T-helper 9 cell (primary cell): ENCODE measurements around the gene ROPN1L.
"Not testable (repeated sequence)": the region's sequence is repeated elsewhere in the genome, so short reads cannot be mapped to it uniquely, and the experiment has no call there.

Experiments
- DNase-seq: peaks from one replicate; pipeline ENCODE4 v3.0.0-alpha.2; 2020

The ROPN1L gene

DNA sequence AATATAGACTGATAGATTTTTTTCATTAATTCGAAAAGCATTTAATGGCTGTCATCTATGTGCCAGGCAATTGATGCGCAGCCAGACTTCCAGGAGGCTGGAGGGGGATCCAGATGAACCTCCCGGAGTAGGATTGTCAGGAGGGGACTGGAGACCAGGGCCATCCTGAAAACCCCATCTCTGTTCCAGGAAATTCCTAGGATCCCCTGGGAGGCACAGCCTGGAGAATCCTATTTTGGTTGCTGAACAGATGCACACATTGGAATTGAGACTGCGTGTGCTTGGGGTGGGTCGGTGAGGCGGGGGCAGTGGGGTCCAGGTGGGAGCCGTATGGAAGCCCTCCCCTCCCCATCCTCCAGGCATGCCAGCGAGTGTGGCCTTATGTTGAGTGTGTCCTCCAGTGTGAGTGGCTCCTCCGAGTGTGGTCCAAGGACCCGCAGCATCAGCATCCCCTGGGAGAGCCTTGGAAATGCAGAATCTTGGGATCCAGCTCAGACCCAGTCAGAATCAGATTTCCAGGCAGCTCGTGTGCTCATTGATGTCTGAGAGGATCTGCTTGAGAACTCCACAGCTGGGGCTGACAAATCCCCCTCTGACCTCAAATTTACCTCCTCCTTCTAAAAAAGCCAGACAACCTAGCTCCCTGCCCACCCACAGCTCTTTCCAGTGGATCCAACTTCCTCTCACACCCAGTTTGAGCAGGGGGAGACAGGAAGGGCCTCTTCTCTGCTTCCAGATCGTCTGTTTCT is 38.7 kb downstream of the ROPN1L start:
- no peak for DNase-seq

DNA sequence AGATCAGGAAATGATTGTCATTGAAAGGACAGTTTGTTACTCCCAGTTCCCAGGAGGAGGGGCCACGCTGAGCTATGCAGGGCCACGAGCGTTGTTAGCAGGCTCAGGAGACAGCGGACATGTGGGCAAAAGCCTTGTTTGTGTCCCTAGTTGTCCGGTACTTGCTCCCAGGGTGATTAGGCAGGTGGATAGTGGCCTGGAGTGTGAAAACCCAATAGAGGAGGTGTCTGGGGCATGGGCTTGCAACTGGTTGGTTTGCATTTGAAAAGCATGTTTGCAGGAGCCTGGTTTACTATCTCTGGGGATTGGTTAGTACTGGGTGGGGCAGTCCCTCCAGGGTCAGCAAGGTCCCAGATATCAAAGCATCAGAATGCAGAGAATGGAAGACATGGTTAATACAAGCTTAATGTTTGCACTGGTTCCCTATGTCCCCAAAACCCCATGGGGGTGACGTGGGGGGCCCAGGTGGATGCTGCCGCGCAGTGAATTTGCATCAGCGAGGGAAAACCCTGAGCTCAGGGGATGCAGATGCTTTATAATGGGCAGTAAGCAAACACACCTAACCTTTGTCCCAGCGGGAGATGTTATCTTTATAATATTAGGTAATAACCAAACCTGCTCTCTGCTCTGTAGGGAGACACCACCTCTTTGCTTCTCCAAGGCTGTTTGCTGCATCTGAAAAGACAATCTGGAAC is 39.7 kb downstream of the ROPN1L start:
- no peak for DNase-seq

DNA sequence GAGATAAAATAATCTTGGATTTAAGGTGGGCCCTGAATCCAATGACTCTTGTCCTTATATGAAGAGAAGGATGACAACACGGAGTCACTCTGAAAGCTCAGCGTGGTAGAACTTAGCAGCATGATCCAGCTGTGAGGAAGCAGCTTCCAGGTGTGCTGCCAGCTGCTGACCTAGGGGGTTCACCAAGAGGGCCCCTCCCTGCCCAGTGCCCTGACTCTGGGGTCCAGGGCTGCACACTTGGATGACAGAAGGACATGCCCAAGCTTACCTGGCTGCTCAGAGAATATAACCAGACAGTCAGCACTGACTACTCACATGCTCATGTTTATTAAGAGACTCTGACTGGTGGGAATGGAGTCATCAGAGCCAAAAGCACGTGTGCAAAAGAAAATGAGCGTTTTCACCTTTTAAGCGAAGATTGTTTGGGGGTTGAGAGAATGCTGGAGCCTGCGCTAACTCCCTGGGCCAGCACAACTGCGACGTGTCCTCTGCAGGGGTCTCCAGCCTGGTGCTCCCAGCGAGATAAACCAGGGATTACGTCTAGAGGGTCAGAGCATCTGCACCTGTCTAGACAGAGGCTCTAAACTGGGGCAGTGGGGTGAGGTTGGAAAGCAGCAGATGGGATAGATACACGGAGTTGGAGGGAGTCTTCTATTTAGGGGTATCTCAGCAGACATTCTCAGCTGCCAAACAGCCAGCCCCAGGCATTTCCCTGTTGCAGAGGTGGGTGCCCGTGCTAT is 41.3 kb downstream of the ROPN1L start:
- no peak for DNase-seq

DNA sequence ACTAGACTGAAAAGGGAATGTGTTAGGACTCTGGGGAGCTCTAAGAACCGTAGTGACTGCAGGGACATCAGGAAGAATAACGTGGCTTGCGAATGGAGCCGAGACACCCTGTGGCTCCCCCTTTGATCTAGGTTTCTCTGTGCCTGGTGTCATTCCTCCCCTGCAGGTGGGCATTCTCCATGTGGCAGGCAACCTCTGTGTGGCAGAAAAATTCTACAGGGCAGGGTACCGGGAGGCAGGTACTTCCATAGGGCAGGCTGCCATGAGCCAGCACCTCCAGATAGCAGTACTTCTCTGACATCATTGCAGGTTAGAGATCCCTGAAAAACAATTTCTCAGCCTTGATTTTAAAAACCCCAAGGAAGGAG is 43.1 kb downstream of the ROPN1L start:
- DNase-seq, result no peak

DNA sequence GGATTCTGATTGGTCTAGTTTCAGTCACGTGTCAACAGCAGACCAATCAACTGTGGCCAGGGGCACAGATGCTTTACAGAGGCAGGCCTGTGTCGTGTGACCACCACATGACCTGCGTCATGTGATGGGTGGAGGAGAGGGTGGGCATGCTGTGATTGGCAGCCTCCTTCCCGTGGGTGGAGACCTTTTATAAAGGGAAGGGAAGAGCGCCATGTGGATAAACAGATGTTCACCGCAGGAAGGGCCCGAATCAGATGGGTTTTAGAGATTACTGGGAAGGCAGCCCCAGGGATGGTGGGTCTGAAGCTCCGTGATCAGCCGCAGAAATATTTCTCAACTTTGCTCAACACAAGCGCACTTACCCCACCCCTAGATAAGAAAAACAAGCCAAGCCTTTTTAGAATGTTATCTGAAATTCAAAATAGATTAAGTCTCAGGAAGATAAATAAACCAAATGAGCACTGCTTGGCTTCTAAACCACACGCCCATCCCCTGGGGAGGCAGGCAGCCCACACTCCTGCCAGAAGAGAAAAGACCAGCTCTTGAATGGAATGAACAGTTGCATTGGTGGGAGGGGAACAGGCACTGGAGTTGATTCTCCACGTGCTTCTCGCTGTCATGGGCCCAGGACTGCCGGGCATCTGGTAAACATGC is 43.6 kb downstream of the ROPN1L start:
- DNase-seq, result no peak

DNA sequence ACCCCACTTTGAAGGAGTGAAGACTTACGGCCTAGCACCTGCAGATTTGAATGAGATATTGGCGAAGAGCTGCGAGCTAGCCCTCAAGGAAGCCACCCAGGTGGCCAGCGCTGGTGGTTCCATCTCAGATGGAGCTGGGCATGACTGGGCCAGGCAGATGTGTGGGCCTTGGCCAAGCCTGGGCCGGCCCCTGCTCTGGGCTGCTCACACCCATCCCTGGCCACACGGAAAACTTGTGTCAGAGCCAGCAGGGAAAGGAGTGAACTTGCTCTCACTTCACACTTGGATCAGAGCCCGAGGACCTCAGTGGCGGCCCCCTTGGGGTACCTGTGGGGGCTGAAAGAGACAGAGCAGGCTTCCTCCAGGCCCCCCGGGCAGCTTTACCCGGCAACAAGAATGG is 44.2 kb downstream of the ROPN1L start:
- DNase-seq, result no peak

DNA sequence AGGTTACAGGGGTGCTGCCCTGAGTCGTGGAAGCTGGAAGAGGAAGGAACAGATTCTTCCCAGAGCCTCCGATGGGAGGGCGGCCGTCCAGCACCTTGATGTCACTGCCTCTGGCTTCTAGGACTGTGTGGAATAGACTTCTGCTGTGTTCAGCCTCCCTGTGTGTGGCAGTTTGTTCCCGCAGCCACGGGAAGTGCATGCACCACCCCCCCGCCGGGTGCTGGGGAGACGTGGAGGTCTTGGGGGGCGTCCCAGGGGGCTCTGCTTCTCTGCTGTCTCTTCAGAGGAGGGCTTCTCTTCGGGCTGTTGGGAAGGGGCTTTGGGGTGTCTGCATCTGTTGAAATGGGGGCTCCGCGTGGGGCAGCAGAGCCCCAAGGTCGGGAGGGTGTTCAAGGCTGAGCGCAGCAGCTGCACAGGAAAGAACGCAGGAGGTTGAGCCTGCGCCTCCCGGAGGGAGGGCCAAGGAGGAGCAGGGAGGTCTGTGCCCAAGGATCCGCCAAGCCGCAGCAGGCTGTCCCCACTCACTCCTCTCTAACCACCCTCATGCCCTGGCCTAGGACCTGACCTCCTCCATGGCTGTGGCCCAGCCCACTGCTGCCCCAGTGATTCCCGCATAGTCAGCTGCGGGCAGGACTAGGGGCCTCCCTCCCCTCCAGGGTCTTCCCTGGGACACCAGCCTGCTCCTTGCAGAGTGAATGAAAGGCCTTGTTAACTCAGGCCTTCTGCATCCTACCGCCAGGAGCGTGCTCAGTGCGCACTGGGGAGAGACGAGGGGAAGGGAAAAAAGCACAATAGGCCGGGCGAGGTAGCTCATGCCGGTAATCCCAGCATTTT is 45.0 kb downstream of the ROPN1L start:
- no peak for DNase-seq

DNA sequence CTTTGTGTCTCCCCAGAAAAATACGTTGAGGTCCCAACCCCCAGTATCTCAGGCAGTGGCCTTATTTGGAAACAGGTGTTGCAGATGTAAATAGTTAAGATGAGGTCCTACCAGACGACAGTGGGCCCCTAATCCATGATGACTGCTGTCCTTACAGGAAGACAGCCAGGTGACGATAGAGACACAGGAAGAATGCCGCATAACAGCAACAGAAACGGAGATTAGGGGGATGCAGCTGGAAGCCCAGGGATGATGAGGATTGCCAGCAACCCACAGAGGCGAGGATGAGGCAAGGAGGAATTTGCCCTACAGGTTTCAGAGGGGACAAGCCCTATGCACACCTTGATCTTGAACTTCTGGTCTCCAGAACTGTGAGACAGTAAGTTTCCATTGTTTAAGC is 46.5 kb downstream of the ROPN1L start:
- no peak for DNase-seq

DNA sequence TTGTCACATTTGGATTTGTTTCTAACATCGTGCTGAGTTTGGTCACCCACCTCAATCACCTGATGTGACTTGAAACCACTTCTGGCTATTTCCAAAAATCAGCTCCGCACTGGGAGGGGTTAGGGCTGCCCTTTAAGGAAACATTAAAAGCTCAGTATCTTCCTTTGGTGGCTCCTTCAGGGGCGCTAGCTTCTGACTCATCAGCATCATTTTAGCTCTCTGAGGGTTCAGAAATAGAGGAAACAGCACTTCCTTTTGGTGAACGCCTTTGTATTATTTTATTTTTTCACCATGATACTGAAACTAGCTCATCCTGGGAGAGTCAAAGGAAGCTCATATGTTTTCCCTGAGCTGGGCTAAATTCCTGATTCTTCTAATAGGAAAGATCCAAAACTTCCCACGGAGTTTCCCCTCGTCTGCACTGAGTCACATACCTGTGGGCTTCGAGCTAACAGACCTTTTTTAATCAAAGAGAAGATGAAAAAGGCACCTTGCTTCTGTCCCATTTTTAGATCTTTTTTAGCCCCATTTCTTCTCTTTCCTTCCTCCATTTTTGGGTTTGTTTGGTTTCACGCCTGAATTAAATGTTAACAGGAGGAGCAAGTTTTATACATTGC is 48.2 kb downstream of the ROPN1L start:
- no peak for DNase-seq

DNA sequence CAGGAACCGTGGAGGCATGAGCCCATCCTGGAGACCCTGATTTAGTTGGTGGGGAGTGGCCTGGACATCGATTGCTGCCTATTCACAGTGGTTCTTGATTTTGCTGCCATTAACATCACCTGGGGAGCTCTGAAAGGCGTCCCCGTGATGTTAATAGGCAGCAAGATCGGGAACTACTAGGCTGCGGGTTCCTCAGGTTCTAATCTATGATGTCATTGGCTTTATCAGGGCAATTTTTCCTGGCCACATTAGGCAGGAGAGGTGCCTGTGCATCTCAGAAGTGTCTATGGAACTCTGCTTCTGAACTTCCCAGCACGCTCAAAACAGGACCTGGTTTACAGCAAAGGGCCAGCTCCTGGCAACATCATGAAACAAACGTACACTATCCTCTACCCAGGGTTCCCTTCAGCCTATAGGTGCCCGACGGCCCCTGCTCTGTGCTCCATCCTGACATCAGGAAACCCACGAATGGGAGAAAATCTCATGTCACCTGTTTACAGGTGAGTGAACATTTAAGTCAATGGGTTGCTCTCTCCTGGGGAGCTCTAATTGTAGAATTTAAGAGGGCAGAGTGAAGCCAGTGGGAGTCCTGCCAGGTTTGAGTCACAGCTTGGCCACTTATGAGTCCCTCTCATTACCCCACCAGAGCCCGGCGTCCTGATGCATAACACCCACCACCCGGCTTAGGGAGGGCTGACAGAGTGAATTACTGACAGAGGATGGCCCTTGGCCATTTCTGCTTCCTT is 49.4 kb downstream of the ROPN1L start:
- DNase-seq, result no peak

DNA sequence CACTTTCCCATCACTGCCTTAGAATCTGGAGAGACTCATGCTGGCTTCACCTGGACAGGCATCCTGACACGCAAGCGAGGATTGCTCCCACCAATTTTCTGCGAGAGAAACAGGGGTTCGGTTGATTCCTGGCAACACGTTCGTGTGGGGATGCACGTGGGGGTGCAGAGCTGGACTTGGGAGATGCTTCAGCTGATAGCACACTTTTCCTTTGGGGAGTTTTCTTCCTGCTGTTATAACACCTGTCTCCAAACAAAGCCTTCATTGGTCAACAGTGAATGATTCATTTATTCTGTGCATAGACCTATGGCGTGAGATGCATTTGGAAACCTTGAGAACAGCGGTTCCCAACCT is 50.0 kb downstream of the ROPN1L start:
- no peak for DNase-seq

DNA sequence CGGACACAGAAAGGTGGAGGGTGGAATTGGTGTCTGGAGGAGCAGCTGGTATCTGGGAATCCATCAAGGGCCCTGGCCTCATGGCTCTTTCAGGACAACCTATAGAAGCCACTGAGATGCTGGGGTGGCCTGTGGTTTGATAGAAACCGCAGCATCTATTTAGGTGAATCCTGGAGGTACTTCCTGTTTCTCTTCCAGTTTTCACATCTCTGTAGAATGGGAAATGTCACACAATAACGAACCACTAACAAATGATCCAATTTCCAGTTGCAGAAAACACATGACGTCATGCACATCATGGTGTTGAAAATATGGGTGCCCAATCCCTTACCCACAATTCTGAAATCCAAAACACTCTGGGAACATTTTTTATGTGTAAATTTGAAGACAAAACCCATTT is 52.2 kb downstream of the ROPN1L start:
- DNase-seq, result no peak

DNA sequence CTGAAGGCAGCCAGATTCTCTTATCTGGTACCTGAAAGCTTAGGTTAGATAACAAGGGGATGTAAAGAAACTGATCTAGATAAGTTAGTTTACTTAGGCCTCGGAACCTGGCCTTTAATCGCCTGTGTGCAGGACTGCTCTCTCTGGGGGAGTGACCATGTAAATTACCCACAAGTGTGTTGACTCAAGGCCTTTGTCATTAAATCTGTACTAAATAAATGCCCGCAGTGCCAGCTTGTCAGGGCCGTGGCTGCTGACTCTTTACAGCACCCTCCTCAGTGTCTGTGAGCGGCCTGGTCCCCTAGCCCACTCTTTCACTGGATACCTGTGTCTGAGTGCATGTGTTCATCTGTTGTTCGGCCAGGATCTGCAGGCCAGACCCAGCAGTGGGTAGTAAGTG is 52.8 kb downstream of the ROPN1L start:
- DNase-seq, result not testable (repeated sequence)

DNA sequence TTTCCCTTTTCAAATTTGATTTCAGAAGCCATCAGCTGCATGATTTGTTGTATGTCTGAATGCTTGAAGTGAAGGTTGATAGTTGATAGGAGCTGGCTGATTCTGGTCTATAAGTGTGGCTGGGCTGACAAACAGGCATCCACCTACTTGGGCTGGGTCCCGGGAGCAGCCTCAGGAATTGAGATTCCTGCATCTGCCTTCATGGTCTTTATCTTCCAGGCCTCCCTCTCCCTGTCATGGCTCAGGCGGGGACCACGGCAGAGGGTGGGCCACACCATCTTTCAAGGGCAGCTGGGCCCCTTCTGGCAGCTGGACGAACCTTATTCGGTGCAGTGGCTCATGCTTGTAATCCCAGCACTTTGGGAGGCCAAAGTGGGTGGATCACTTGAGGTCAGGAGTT is 55.9 kb downstream of the ROPN1L start:
- DNase-seq, result no peak

DNA sequence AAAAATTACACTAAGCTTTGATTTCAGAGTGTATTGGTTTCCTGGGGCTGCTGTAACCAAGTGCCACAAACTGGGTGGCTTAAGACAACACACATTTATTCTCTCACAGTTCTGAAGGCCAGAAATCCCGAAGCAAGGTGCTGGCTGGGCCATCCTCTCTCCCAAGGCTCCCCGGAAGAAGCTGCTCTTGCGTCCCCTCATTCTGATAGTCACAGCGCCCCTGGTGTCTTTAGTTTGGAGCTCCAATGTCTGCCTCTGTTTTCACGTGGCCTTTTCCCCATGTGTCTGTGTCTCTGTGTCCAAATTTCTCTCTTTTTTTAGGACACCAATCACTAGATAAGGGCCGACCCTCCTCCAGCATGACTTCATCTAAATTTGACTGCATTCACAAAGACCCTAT is 56.7 kb downstream of the ROPN1L start:
- no peak for DNase-seq

DNA sequence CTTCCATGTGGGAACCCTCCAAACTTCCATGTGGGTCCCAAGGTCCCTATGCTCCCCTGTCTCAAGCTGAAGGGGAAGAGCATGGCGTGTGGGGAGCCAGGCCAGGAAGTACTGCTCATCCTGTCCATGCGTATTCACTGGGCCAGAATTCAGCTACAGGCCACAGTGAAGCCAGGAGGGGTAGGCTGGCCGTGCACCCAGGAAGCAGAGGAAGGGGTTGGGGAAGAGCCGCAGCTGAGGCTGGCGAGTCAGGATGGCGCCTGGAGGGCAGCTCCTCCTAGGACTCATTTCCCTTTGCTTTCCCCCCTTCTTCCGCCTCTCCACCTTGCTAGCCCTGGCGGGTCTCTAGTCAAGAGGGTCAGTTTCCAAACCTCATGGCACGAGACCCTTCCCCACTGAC is 57.4 kb downstream of the ROPN1L start:
- DNase-seq, result no peak

DNA sequence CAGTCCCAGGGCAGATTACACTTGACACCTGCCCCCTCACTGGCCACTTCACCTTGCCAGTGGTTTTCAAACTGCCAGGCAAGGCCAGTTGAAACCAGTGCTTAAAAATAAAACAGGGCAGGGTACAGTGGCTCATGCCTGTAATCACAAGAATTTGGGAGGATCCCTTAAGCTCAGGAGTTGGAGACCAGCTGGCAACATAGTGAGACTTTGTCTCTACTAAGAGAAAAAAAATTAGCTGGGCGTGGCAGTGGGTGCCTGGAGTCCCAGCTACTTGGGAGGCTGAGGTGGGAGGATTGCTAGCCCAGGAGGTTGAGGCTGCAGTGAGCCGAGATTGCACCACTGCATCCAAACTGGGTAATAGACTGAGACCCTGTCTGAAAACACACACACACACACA is 58.1 kb downstream of the ROPN1L start:
- no peak for DNase-seq

DNA sequence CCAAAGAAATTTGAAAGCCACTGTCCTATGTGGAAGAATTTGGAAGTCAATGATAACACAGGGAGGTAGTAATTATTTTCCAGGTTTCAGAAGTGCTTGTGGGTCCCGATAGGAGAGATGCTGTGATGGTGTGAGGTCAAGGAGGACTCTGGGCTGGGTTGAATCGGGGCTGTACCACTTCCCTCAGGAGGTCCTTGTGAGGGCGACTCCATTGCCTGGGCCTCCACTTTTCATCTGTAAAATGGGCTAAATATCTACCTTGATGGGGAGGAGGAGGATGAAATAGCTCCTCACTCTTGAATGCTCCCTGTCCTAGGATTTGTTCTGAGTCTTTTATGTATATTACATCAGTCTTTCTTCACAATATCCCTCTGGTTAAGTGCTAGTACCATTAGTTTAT is 59.0 kb downstream of the ROPN1L start:
- DNase-seq, result no peak

DNA sequence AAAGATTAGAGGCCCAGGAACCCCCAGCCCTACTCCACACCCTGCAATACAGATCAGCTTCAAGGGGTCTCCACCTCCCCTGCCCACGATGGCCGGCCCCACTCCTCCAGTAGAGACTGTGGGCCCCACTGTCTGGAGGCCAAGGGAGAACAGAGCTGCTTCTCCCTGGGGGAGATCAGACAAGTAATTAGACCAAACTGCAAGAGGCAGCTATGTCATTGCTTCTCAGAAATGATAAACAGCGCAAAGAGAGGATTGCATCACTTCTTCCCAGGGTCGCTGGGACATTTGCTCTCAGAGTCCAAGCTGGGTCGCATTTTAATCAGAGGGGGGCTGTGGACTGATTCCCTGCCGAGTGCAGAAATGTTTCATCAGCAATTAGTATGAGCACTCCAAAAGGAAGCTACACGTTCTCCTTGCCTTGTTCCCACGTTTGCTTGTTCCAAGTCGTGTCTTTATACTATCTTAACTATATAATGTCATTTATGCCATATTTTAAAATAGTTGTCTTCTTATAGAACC is 59.9 kb downstream of the ROPN1L start:
- DNase-seq, result no peak

DNA sequence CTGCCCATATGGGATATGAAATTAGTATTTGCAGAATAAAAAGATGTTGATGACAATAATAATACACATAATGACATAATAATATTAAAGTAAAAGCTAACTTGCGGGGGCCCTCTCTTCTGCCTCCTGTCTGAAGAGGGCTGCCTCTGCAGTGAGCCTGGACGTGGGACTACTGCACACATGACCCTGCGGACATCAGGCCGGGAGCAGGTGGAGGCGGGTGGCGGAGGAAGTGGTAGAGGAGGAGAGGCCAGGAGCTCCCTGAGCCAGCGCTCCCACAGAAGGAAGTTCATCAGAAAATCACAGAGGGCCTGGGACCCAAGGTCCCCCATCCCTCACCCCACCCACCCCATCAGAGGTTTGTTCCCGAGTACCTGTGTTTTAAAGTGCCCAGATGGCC is 60.5 kb downstream of the ROPN1L start:
- no peak for DNase-seq

DNA sequence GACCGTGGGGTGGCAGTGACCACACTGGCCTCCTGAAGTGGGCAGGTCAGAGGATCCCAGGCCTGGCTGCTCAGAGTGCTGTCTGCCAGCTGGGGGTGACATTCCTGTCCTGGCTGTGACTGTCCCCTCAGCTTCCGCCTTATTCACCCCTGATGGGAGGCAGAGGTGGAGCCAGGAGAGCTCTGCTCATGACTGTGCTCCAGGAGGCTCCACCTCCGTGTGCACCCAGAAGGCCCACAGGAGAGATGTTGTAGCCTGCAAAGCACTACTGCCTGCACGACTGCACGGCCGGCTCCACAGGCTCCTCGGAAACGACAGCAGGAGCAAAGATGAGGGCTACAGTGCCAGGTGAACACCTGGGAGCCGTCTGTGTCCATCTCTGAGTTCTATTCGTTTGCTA is 60.9 kb downstream of the ROPN1L start:
- DNase-seq, result no peak
